Mesodermal cell (in vitro differentiated cells): ENCODE results near the gene ACOT7.
"Not testable (repeated sequence)": the region's sequence is repeated elsewhere in the genome, so short reads cannot be mapped to it uniquely, and the experiment has no call there.

Source experiments
- H3K27ac ChIP-seq: 2 replicates; pipeline ENCODE4 v1.7.0; 2013; ENCODE audit warnings: mild to moderate bottlenecking, low read depth, low read length, moderate library complexity; ENCODE audit not compliant: severe bottlenecking
- H3K36me3 ChIP-seq: 2 replicates; pipeline ENCODE4 v1.7.1; 2013; ENCODE audit warnings: mild to moderate bottlenecking, low read length, moderate library complexity; ENCODE audit not compliant: control insufficient read depth, insufficient read depth
- H3K4me1 ChIP-seq: one replicate; pipeline ENCODE4 v1.7.1; 2013; ENCODE audit warnings: mild to moderate bottlenecking, low read length; ENCODE audit not compliant: insufficient read depth, control insufficient read depth, poor library complexity, severe bottlenecking
- H3K4me3 ChIP-seq: 2 replicates; pipeline ENCODE4 v1.7.0; 2013; ENCODE audit warnings: low read length, control low read depth, mild to moderate bottlenecking; ENCODE audit not compliant: insufficient read depth, poor library complexity, severe bottlenecking; ENCODE audit errors: extremely low read depth
- H3K9me3 ChIP-seq: 2 replicates; pipeline ENCODE4 v1.7.1; 2013; ENCODE audit warnings: mild to moderate bottlenecking, low read length, moderate library complexity; ENCODE audit not compliant: control insufficient read depth
- WGBS, 2 experiments: methylation state at CpG; one replicate each; pipeline ENCODE4 v1.1.5; 2013; ENCODE audit warnings: missing lambda C conversion rate in 2 of 2; ENCODE audit not compliant: insufficient coverage in 2 of 2; 5-methylcytosine and 5-hydroxymethylcytosine counted together

The ACOT7 gene

GRCh38 chr1:6395130-6395529, 1.6 kb upstream of the ACOT7 start:
- H3K27ac ChIP-seq, H3K4me3 ChIP-seq, H3K9me3 ChIP-seq, H3K4me1 ChIP-seq, H3K36me3 ChIP-seq: not testable (repeated sequence)
- 95 to 100% methylated on average over 4 to 5 of the region's 8 CpGs for WGBS, 2 experiments

GRCh38 chr1:6392809-6393399, 663 bp downstream of the ACOT7 start:
- Histone ChIP-seq H3K36me3 (peaks cover 5% of the 10 kb centered on the region), H3K4me1 (peaks cover 4% of the 10 kb centered on the region), H3K9me3 (no peaks in the 10 kb centered on the region), H3K4me3 (peak overlapping the region; percentile 50), H3K27ac (peak overlapping the region; percentile 97)
- WGBS, 2 experiments = 0% methylated on average over 55 to 69 of the region's 83 CpGs

- Histone ChIP-seq H3K4me3 (peak overlapping the region; percentile 50), H3K27ac (no peak overlapping the region), H3K36me3 (peaks cover 5% of the 10 kb centered on the region), H3K4me1 (peaks cover 9% of the 10 kb centered on the region), H3K9me3 (no peaks in the 10 kb centered on the region)
- 47 to 51% methylated on average over 12 to 14 of the region's 16 CpGs for WGBS, 2 experiments
These were observed 1.4 kb downstream of the ACOT7 start for GRCh38 chr1:6391951-6392808.

GRCh38 chr1:6389971-6390370, 3.6 kb downstream of the ACOT7 start:
- Histone ChIP-seq H3K36me3 (peaks cover 5% of the 10 kb centered on the region), H3K27ac (no peak overlapping the region), H3K4me3 (no peak overlapping the region), H3K9me3 (no peaks in the 10 kb centered on the region), H3K4me1 (peaks cover 26% of the 10 kb centered on the region)
- 90 to 100% methylated on average over 6 to 9 of the region's 9 CpGs for WGBS, 2 experiments

- WGBS, 2 experiments = 71 to 73% methylated on average over 6 to 10 of the region's 10 CpGs
- Histone ChIP-seq H3K9me3 (peaks cover 9% of the 10 kb centered on the region), H3K4me1 (peaks cover 25% of the 10 kb centered on the region), H3K27ac (peak overlapping the region; percentile 86), H3K4me3 (peak overlapping the region; percentile 16), H3K36me3 (peaks cover 14% of the 10 kb centered on the region)
These were observed 7.1 kb downstream of the ACOT7 start for GRCh38 chr1:6386371-6386949.

GRCh38 chr1:6385488-6386191, 7.9 kb downstream of the ACOT7 start:
- peak overlapping the region; percentile 86 for H3K27ac ChIP-seq
- peaks cover 14% of the 10 kb centered on the region for H3K36me3 ChIP-seq
- H3K4me1 ChIP-seq = peaks cover 25% of the 10 kb centered on the region
- H3K9me3 ChIP-seq = peaks cover 9% of the 10 kb centered on the region
- H3K4me3 ChIP-seq = peak overlapping the region; percentile 16
- WGBS, 2 experiments = 26 to 43% methylated on average over 11 to 18 of the region's 22 CpGs

GRCh38 chr1:6384962-6385361, 8.6 kb downstream of the ACOT7 start:
- H3K4me3 ChIP-seq = peak overlapping the region; percentile 16
- peaks cover 19% of the 10 kb centered on the region for H3K36me3 ChIP-seq
- H3K27ac ChIP-seq = no peak overlapping the region
- WGBS, 2 experiments = 86 to 94% methylated on average over 5 of the region's 5 CpGs
- H3K4me1 ChIP-seq = peaks cover 25% of the 10 kb centered on the region
- H3K9me3 ChIP-seq = peaks cover 15% of the 10 kb centered on the region

- Histone ChIP-seq H3K4me1 (peaks cover 25% of the 10 kb centered on the region), H3K4me3 (no peak overlapping the region), H3K27ac (no peak overlapping the region), H3K9me3 (peaks cover 17% of the 10 kb centered on the region), H3K36me3 (peaks cover 15% of the 10 kb centered on the region)
- 80% methylated on average over 1 of the region's 1 CpG; no CpG with 5 or more reads in 1 of the 2 experiments for WGBS, 2 experiments
These were observed 9.4 kb downstream of the ACOT7 start for GRCh38 chr1:6384135-6384534.

GRCh38 chr1:6380037-6380436, 13.5 kb downstream of the ACOT7 start:
- H3K27ac ChIP-seq = no peak overlapping the region
- H3K9me3 ChIP-seq = peaks cover 17% of the 10 kb centered on the region
- WGBS, 2 experiments = 82 to 97% methylated on average over 3 to 6 of the region's 7 CpGs
- H3K36me3 ChIP-seq = peaks cover 17% of the 10 kb centered on the region
- no peak overlapping the region for H3K4me3 ChIP-seq
- peaks cover 4% of the 10 kb centered on the region for H3K4me1 ChIP-seq

- no peak overlapping the region for H3K4me3 ChIP-seq
- 84 to 87% methylated on average over 3 to 5 of the region's 12 CpGs for WGBS, 2 experiments
These were observed 15.3 kb downstream of the ACOT7 start for GRCh38 chr1:6378096-6378746.

More at GRCh38 chr1:6378096-6378746, 15.3 kb downstream of the ACOT7 start:
- Histone ChIP-seq H3K9me3 (peaks cover 7% of the 10 kb centered on the region), H3K27ac (no peak overlapping the region), H3K36me3 (peaks cover 8% of the 10 kb centered on the region), H3K4me1 (no peaks in the 10 kb centered on the region)
